ENCODE results near the gene PDIK1L. TPM values are rescaled to one million over a fixed set of nuclear protein-coding genes. Genes with fewer than 3 reads are reported as not detected.

Gene PDIK1L
- total RNA-seq, 1 donor from 2014 or later = 15.5 TPM

DNA sequence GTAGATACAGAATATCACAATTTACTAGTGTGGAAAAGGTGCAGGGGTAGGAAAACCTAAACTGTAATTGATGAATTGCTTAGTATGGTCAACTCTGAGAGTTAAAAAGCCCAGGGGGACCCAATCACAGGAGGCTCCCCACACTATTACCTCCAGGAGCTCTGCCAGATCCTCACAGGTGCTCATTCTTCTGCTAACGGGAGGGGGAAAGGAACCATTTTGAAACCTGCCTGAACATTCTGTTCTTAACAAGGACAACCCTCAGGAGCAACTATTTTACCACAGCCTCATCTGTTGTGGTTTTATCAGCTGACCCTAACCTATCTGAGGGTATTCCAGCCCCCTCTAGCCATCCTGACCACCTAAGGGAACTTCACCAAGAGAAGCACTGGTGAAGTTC, 19.1 kb downstream of the PDIK1L start:
- DNase-seq (ENCODE audit: low spot score) = no peak
- peaks cover 36% of the 10 kb centered on the region for H3K4me1 Mint-ChIP-seq (ENCODE audit: low read depth)
- H3K9me3 Mint-ChIP-seq = peaks cover 8% of the 10 kb centered on the region
- H3K36me3 Mint-ChIP-seq (ENCODE audit: low read depth) = no peaks in the 10 kb centered on the region
- no peak overlapping the region for H3K4me3 Mint-ChIP-seq
- intact Hi-C loops (cut with micrococcal nuclease) = no loop called here
- no peak overlapping the region for H3K27ac Mint-ChIP-seq
- H3K27me3 Mint-ChIP-seq (ENCODE audit: insufficient read depth) = no peaks in the 10 kb centered on the region

DNA sequence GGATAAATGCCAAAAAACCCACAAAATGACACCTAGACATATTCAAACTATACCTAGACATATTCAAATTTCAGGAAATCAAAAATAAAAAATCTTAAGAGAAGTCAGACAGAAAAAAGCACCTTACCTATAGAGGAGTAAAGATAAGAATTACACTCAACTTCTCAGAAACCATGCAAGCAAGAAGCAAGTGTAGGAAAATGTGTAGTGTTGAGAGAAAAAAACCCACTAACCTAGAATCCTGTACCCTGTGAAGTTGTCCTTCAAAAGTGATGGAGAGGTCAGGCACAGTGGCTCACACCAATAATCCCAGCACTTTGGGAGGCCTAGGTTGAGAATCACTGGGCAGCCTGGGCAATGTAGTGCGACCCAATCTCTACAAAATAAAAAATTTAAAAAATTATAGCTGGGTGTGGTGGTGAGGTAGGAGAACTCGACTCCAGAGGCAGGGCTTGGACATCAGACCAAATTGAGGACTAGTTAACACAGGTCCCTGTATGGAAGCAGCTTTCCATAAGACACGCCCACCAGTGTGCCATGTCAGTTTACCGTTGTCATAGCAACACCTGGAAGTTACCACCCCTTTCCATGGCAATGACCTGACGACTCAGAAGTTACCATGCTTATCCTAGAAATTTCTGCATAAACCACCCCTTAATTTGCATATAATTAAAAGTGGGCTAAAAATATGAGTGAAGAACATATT, 20.7 kb downstream of the PDIK1L start:
- Mint-ChIP-seq H3K27me3 (ENCODE audit: insufficient read depth) (no peaks in the 10 kb centered on the region), H3K9me3 (peaks cover 8% of the 10 kb centered on the region), H3K4me1 (ENCODE audit: low read depth) (peaks cover 22% of the 10 kb centered on the region), H3K27ac (no peak overlapping the region), H3K4me3 (no peak overlapping the region), H3K36me3 (ENCODE audit: low read depth) (no peaks in the 10 kb centered on the region)
- intact Hi-C loops (cut with micrococcal nuclease) = no loop called here
- DNase-seq (ENCODE audit: low spot score) = no peak

DNA sequence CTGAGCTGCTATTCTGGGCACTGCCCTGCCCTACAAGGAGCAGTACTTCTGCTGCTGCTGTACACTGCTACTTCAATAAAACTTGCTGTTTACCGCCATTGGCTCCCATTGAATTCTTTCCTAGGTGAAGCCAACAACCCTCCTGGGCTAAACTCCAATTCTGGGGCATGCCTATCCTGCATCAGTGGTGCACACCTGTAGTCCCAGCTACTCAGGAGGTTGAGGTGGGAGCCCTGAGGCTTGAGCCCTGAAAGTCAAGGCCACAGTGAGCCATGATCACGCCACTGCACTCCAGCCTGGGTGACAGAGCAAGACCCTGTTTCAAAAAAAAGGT, 21.2 kb downstream of the PDIK1L start:
- no peak overlapping the region for H3K4me3 Mint-ChIP-seq
- H3K27me3 Mint-ChIP-seq (ENCODE audit: insufficient read depth) = no peaks in the 10 kb centered on the region
- H3K9me3 Mint-ChIP-seq = peaks cover 8% of the 10 kb centered on the region
- no peak for DNase-seq (ENCODE audit: low spot score)
- H3K27ac Mint-ChIP-seq = no peak overlapping the region
- H3K36me3 Mint-ChIP-seq (ENCODE audit: low read depth) = no peaks in the 10 kb centered on the region
- H3K4me1 Mint-ChIP-seq (ENCODE audit: low read depth) = peaks cover 16% of the 10 kb centered on the region
- intact Hi-C loops (cut with micrococcal nuclease) = no loop called here

DNA sequence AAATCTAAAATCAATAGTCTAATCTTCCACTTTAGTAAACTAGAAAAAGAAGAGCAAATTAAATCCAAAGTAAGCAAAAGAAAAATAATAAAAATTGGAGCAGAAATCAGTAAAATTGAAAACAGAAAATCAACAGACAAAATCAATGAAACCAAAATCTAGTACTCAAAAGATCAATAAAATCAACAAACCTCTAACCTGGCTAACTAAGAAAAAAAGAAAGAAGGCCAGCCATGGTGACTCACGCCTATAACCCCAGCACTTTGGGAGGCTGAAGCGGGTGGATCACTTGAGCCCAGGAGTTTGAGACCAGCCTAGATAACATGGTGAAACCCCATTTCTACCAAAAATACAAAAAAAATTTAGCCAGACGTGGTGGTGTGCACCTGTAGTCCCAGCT, 22.8 kb downstream of the PDIK1L start:
- Mint-ChIP-seq H3K27me3 (ENCODE audit: insufficient read depth) (no peaks in the 10 kb centered on the region), H3K9me3 (peaks cover 8% of the 10 kb centered on the region), H3K27ac (no peak overlapping the region), H3K4me1 (ENCODE audit: low read depth) (peaks cover 11% of the 10 kb centered on the region), H3K36me3 (ENCODE audit: low read depth) (no peaks in the 10 kb centered on the region), H3K4me3 (no peak overlapping the region)
- intact Hi-C loops (cut with micrococcal nuclease) = no loop called here
- DNase-seq (ENCODE audit: low spot score) = no peak

DNA sequence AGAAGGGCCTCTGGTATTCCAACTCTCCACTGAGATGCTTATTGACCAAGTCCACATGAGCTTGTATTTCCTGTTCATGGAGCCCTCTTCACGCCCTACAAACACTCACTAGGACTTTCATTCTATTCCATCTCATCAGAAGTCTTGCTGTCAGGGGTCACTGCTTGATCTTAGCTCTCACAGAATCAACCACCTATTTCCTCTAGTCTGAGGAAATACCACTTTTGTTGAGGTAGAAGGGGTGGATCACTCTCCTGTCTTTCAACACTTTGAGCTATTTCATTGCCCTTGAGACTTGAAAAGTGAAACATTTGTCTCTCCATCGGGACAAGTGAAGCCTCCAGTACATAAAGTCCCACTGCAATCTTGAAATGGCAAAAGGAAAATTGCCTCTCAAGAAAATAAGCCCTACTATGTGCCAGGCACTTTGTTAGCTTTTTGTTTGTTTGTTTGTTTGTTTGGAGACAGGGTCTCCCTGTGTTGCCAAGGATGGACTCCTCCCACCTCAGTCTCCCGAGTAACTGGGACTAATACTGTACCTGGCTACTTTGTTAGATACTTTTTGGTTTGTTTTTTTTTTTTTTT, 27.4 kb downstream of the PDIK1L start:
- peaks cover 8% of the 10 kb centered on the region for H3K9me3 Mint-ChIP-seq
- H3K4me3 Mint-ChIP-seq = no peak overlapping the region
- H3K27ac Mint-ChIP-seq = no peak overlapping the region
- DNase-seq (ENCODE audit: low spot score) = no peak
- peaks cover 3% of the 10 kb centered on the region for H3K27me3 Mint-ChIP-seq (ENCODE audit: insufficient read depth)
- no peaks in the 10 kb centered on the region for H3K36me3 Mint-ChIP-seq (ENCODE audit: low read depth)
- peaks cover 5% of the 10 kb centered on the region for H3K4me1 Mint-ChIP-seq (ENCODE audit: low read depth)
- intact Hi-C loops (cut with micrococcal nuclease) = no loop called here

DNA sequence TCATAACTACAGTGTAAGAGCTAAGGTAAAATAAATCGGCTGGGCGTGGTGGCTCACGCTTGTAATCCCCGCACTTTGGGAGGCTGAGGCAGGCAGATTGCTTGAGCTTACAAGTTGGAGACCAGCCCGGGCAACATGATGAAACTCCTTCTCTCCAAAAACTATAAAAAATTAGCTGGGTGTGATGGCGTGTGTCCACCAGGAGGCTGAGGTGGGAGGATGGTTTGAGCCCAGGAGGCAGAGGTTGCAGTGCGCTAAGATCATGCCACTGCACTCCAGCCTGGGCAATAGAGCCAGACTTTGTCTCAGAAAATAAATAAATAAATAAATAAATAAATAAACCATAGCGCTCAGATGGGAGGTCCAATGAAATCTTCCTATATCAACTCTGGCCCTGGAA, 30.5 kb downstream of the PDIK1L start:
- peaks cover 8% of the 10 kb centered on the region for H3K27me3 Mint-ChIP-seq (ENCODE audit: insufficient read depth)
- no peaks in the 10 kb centered on the region for H3K9me3 Mint-ChIP-seq
- DNase-seq (ENCODE audit: low spot score) = no peak
- H3K4me1 Mint-ChIP-seq (ENCODE audit: low read depth) = peaks cover 14% of the 10 kb centered on the region
- no peak overlapping the region for H3K27ac Mint-ChIP-seq
- no peak overlapping the region for H3K4me3 Mint-ChIP-seq
- no peaks in the 10 kb centered on the region for H3K36me3 Mint-ChIP-seq (ENCODE audit: low read depth)
- intact Hi-C loops (cut with micrococcal nuclease) = no loop called here

DNA sequence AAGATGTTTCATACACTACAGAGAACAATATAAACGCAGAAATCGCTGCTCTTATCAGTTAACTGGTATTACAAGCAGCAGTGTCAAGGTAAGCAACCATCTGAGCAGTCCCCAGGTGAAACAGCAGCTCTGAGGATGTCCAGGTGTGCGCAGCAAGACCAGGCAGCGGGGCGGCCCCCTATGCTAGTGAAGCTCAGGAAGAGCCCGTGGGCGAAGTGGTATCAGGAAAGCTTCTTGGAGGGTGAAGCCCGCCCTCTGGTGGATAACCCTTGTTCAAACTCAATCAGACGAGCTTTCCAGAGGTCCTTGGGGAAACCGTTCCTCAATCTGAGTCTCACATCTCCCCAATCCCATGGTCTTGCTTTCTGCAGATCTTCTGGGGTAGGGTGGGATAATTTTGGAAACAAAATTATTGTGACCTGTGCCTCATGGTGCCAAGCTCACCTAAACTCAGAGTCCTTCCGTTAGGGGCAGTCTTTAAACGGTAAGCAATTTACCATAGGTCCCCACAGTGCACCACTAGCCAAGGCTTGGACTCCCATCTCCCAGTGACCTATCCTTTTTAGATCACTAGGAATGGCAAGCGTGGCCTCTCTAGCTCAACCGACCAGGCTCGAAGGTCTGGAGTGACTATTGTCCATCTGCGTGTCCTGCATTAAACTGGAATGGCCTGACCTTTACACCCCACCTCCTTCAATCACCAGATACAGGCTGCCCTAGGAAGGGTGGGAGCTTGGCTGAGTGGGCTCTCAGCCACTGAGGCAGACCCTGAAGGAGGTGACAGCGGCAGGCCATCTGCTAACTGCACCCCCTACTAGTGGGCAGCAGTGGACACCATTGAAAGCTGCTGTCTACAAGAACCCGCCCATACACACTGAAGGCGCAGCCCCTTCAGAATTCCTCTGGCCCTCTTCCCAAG, 33.7 kb downstream of the PDIK1L start:
- H3K9me3 Mint-ChIP-seq = no peaks in the 10 kb centered on the region
- intact Hi-C loops (cut with micrococcal nuclease) = loop anchor here (1.0 kb wide), 4 partner anchors 19 to 109 kb away; partner anchors contain the start of gene PDIK1L
- H3K27ac Mint-ChIP-seq = no peak overlapping the region

DNA sequence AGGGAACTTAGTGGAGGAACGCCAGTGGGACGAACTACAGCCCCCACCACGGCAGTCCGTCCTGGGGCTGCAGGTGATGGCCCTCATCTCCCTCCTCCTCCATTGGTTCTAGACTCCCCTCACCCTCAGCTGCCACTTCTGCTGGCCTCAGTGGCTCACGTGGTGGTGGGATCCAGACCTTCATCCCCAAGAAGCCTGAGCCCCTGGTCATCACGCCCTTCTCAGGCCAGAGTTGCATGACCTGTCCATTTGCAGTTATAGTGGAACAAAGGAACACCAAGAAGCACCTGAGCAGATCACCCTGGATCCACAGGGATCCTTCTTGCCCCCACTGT, 34.3 kb downstream of the PDIK1L start:
- Mint-ChIP-seq H3K4me1 (ENCODE audit: low read depth) (peaks cover 8% of the 10 kb centered on the region), H3K27me3 (ENCODE audit: insufficient read depth) (peaks cover 27% of the 10 kb centered on the region), H3K27ac (no peak overlapping the region), H3K4me3 (no peak overlapping the region), H3K9me3 (no peaks in the 10 kb centered on the region), H3K36me3 (ENCODE audit: low read depth) (no peaks in the 10 kb centered on the region)
- intact Hi-C loops (cut with micrococcal nuclease) = loop anchor here (1.0 kb wide), 4 partner anchors 20 to 110 kb away; partner anchors contain the start of gene PDIK1L
- DNase-seq (ENCODE audit: low spot score) = no peak

More for the DNA sequence above, 33.7 kb downstream of the PDIK1L start:
- H3K4me1 Mint-ChIP-seq (ENCODE audit: low read depth) = peaks cover 8% of the 10 kb centered on the region
- peaks cover 24% of the 10 kb centered on the region for H3K27me3 Mint-ChIP-seq (ENCODE audit: insufficient read depth)
- peak; percentile 66 for DNase-seq (ENCODE audit: low spot score)
- H3K36me3 Mint-ChIP-seq (ENCODE audit: low read depth) = no peaks in the 10 kb centered on the region
- no peak overlapping the region for H3K4me3 Mint-ChIP-seq

DNA sequence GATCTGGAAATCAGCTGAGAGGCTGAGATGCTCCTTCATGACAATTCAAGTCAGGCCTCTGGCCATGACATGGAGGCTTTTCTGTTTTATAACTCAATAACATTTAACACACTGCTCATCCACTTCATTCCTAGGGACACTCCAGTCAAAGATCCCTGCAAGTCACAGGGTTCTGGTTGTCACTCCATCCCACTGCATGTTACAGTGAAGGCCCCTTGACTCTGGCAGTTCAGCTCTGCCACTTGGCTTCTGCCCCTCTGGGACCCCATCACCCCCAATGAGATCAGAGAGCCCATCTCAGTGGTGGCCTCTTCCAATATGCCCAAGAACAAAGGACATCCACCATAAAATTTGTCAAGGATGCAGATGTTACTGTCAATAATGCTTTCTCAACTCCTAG, 37.3 kb downstream of the PDIK1L start:
- no peak for DNase-seq (ENCODE audit: low spot score)
- H3K36me3 Mint-ChIP-seq (ENCODE audit: low read depth) = no peaks in the 10 kb centered on the region

DNA sequence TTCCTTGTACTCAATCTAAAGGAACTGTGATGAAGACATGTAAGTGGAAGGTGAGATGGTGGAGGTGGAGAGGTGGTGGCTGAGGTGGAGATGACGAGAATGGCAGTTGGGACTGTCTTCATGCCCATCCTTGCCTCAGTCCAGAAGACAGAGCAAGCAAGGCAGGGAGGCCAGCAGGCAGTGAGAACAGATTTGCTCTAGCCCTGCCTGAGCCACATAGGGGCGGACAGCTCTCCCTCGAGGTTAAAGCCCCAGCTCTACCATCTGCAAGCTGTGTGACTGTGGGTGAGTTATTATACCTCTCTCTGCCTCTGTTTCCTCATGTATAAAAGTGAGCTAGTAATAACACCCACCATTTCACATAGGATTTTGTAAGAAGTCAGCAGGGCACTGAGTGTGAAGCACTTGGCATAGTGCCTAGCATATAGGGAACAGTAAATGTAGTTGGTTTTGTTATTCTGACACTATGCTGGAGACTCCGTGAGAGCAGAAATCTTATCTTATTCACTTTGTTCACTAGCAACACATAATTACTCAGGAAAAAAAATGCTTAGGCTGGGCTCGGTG, 42.4 kb downstream of the PDIK1L start:
- H3K4me3 Mint-ChIP-seq = no peak overlapping the region
- intact Hi-C loops (cut with micrococcal nuclease) = no loop called here
- no peak for DNase-seq (ENCODE audit: low spot score)
- H3K9me3 Mint-ChIP-seq = no peaks in the 10 kb centered on the region
- H3K27me3 Mint-ChIP-seq (ENCODE audit: insufficient read depth) = peaks cover 70% of the 10 kb centered on the region
- no peaks in the 10 kb centered on the region for H3K4me1 Mint-ChIP-seq (ENCODE audit: low read depth)
- no peaks in the 10 kb centered on the region for H3K36me3 Mint-ChIP-seq (ENCODE audit: low read depth)
- no peak overlapping the region for H3K27ac Mint-ChIP-seq

More for the DNA sequence above, 37.3 kb downstream of the PDIK1L start:
- peaks cover 45% of the 10 kb centered on the region for H3K27me3 Mint-ChIP-seq (ENCODE audit: insufficient read depth)
- H3K4me1 Mint-ChIP-seq (ENCODE audit: low read depth) = peaks cover 8% of the 10 kb centered on the region
- no peak overlapping the region for H3K4me3 Mint-ChIP-seq
- intact Hi-C loops (cut with micrococcal nuclease) = no loop called here
- no peaks in the 10 kb centered on the region for H3K9me3 Mint-ChIP-seq
- no peak overlapping the region for H3K27ac Mint-ChIP-seq

DNA sequence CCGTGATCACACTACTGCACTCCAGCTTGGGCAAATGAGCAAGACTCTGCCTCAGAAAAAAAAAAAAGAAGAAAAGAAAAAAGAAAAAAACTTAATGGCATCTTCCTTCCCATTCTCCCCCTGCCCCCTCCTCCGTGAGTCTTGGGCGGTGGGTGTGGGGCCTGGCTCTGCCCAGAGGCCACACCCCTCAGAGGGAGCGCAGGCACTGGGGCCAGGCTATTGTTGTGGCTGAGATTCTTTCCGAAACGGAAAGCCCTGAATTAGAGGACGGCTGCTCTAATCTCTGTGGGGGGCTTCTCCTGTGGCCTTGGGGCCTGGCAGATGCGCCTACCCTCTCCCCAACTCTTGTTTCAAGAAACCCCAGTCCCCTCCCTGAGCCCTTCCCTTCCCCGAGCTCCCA, 43.1 kb downstream of the PDIK1L start:
- H3K4me3 Mint-ChIP-seq = no peak overlapping the region
- intact Hi-C loops (cut with micrococcal nuclease) = no loop called here
- H3K27me3 Mint-ChIP-seq (ENCODE audit: insufficient read depth) = peaks cover 69% of the 10 kb centered on the region
- no peak for DNase-seq (ENCODE audit: low spot score)
- H3K9me3 Mint-ChIP-seq = no peaks in the 10 kb centered on the region
- H3K27ac Mint-ChIP-seq = no peak overlapping the region
- no peaks in the 10 kb centered on the region for H3K36me3 Mint-ChIP-seq (ENCODE audit: low read depth)
- no peaks in the 10 kb centered on the region for H3K4me1 Mint-ChIP-seq (ENCODE audit: low read depth)

DNA sequence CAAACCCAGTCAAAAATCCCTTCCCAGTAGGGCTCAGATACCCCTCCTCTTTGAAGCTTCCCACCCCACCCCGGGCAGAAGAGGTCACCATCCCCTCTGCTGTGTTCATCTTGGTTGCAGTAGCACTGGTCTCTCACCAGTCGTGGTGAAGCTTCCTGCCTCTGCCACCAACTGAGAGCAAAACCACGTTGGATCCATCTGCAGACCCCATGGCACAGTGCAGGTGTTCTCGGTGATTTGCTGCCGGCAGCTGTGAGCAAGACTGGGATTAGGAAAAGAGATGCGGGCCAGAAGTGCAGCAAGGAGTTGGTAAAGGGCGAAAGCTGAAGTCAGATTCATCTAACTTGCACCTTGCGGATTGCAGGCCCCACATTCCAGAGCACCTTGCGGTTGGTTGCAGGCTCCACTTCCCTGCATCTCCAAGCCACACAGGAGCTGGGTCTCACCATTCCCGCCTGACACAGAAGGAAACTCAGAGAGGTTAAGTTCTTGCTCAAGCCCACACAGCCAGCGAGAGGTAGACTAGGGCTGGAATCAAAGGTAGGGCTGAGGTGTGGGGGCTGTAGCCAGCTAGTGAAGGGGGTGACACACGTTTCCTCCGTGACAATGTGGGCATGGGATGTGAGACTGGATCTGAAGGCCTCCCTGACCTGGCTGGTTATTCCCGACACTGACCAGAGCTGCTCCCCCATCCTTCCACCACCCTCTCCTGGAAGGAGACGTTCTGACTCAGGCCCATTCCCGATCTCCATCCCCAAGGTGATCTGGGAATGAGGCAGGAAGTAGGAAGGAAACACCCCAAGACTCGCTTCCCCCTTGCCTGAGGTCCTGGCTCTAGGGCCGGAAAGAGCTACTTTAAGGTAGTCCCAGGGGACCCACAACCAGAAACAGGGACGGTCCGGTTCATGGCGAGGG, 44.0 kb downstream of the PDIK1L start:
- H3K4me1 Mint-ChIP-seq (ENCODE audit: low read depth) = no peaks in the 10 kb centered on the region
- no peak for DNase-seq (ENCODE audit: low spot score)
- peaks cover 71% of the 10 kb centered on the region for H3K27me3 Mint-ChIP-seq (ENCODE audit: insufficient read depth)
- intact Hi-C loops (cut with micrococcal nuclease) = no loop called here
- H3K27ac Mint-ChIP-seq = no peak overlapping the region
- H3K9me3 Mint-ChIP-seq = no peaks in the 10 kb centered on the region
- H3K4me3 Mint-ChIP-seq = no peak overlapping the region
- H3K36me3 Mint-ChIP-seq (ENCODE audit: low read depth) = no peaks in the 10 kb centered on the region

All from activated T-helper 1 cell treated with anti-CD3 and anti-CD28 coated beads, Interleukin-12 subunit alpha, Interleukin-12 subunit beta, Interleukin-2, Interleukin-4 antibody, amounts not matched to agents 30 ng/mL and 10 ng/mL and 1 ng/mL, durations not matched to agents 14 hours and 24 hours and 36 hours (primary cell).